Measurements from ENCODE around the gene ATG4C.

Gene ATG4C

GRCh38 chr1:62784509-62785365, 805 bp downstream of the ATG4C start:
- ChIA-PET CTCF (no interaction called here), POLR2A (interaction anchor here (0.6 kb wide), 1 partner anchor 22 kb away, joined by 3 read pairs; no protein-coding TSS in a partner anchor)
- no peak for TF ChIP-seq CTCF (IDR thresholded peaks at IDR 0.05; ENCODE audit: control extremely low read depth, extremely low read depth, low read depth, missing control alignments)
- peak; percentile 33 for DNase-seq (ENCODE audit: extremely low spot score)

- ChIA-PET CTCF (no interaction called here), POLR2A (no interaction called here)
- no peak for DNase-seq (ENCODE audit: extremely low spot score)
- no peak for TF ChIP-seq CTCF (IDR thresholded peaks at IDR 0.05; ENCODE audit: control extremely low read depth, extremely low read depth, low read depth, missing control alignments)
Measured at GRCh38 chr1:62790716-62791115, 6.8 kb downstream of the ATG4C start.

- ChIA-PET POLR2A (no interaction called here), CTCF (no interaction called here)
- TF ChIP-seq CTCF (IDR thresholded peaks at IDR 0.05; ENCODE audit: control extremely low read depth, extremely low read depth, low read depth, missing control alignments) = no peak
- DNase-seq (ENCODE audit: extremely low spot score) = no peak
Measured at GRCh38 chr1:62794053-62794452, 10.1 kb downstream of the ATG4C start.

GRCh38 chr1:62796221-62796620, 12.3 kb downstream of the ATG4C start:
- ChIA-PET CTCF (interaction anchor here (1.0 kb wide), 1 partner anchor 10 kb away, joined by 4 read pairs; no protein-coding TSS in a partner anchor), POLR2A (no interaction called here)
- no peak for DNase-seq (ENCODE audit: extremely low spot score)
- no peak for TF ChIP-seq CTCF (IDR thresholded peaks at IDR 0.05; ENCODE audit: control extremely low read depth, extremely low read depth, low read depth, missing control alignments)

GRCh38 chr1:62799688-62800087, 15.8 kb downstream of the ATG4C start:
- ChIA-PET POLR2A (no interaction called here), CTCF (no interaction called here)
- no peak for TF ChIP-seq CTCF (IDR thresholded peaks at IDR 0.05; ENCODE audit: control extremely low read depth, extremely low read depth, low read depth, missing control alignments)
- DNase-seq (ENCODE audit: extremely low spot score) = no peak

GRCh38 chr1:62800281-62800680, 16.3 kb downstream of the ATG4C start:
- TF ChIP-seq CTCF (IDR thresholded peaks at IDR 0.05; ENCODE audit: control extremely low read depth, extremely low read depth, low read depth, missing control alignments) = no peak
- CTCF ChIA-PET = no interaction called here
- POLR2A ChIA-PET = no interaction called here
- DNase-seq (ENCODE audit: extremely low spot score) = no peak

Measured in GM10248 (cell line).